Choroid plexus epithelial cell (primary cell): Measurements from ENCODE around the gene CDC25B.

Experiments used
- DNase-seq: peaks from one replicate; pipeline ENCODE4 v3.0.0-alpha.2; 2010; ENCODE audit warnings: low read depth
- H3K4me3 ChIP-seq: 2 replicates; pipeline ENCODE4 v1.5.1; 2011; ENCODE audit warnings: low read depth, mild to moderate bottlenecking, control low read depth, low read length, moderate library complexity
- TF ChIP-seq, protein P1 (sequence below): conservative IDR thresholded peaks from 2 replicates; pipeline ENCODE4 v1.5.1; 2011; ENCODE audit warnings: low read depth, mild to moderate bottlenecking, control low read depth, inconsistent platforms, low read length, moderate library complexity

CDC25B gene

DNA sequence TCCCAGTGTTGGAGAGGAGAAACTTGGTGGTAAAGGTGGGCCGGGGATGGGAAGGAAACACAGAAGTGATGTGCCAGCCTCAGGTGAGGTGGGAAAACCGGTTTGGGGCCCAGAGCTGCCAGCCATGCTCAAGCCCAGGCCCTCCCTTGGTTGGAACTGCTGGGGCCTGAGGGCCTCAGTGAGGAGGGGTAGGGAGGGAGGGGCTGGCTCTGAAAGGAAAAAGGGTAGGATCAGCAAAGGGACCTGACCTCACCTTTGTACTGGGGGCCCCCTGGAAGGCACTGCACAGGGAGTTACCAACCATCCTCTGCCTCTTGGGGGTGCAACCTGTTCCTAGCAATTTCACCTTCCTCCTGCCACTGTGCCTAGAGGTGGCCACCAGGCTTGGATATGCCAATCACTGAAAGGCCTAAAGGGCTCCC is 13.0 kb upstream of the CDC25B start:
- DNase-seq = no peak
- no peak overlapping the region for H3K4me3 ChIP-seq
- TF ChIP-seq, protein P1, sequence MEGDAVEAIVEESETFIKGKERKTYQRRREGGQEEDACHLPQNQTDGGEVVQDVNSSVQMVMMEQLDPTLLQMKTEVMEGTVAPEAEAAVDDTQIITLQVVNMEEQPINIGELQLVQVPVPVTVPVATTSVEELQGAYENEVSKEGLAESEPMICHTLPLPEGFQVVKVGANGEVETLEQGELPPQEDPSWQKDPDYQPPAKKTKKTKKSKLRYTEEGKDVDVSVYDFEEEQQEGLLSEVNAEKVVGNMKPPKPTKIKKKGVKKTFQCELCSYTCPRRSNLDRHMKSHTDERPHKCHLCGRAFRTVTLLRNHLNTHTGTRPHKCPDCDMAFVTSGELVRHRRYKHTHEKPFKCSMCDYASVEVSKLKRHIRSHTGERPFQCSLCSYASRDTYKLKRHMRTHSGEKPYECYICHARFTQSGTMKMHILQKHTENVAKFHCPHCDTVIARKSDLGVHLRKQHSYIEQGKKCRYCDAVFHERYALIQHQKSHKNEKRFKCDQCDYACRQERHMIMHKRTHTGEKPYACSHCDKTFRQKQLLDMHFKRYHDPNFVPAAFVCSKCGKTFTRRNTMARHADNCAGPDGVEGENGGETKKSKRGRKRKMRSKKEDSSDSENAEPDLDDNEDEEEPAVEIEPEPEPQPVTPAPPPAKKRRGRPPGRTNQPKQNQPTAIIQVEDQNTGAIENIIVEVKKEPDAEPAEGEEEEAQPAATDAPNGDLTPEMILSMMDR = no peak

DNA sequence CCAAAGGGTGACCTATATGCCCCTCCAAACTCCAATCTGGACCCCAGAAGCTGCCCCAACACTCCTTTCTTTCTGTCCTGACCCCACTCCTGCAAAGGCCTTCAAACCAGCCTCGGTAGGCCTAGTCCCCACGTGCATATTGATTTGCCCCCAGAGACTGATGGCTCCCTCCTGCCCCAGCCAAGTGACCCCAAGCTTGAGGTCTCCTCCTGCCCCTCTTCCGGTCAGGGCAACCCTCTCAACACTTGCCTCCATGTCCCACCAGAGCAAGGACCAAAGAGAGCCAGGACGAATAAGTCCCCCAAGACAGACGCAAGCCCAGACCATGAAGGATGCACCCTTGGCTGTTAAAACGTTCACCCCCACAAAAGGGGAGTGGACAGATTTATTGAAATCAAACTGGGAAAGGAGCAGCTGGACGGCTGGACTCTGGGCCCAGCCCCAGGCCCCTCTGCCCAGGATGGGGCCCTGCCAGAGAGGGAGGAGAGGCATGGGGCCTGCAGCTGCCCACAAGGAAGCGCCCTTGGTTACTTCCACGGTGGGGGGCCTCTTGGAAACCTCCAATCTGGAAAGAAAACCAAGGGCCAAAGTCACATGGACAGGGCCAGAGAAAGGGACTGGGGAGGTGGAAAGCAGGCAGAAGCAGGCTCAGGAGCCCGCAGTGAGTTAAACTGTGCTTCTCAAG is 12.5 kb upstream of the CDC25B start:
- no peak for DNase-seq
- H3K4me3 ChIP-seq = no peak overlapping the region
- TF ChIP-seq, protein P1 = no peak

DNA sequence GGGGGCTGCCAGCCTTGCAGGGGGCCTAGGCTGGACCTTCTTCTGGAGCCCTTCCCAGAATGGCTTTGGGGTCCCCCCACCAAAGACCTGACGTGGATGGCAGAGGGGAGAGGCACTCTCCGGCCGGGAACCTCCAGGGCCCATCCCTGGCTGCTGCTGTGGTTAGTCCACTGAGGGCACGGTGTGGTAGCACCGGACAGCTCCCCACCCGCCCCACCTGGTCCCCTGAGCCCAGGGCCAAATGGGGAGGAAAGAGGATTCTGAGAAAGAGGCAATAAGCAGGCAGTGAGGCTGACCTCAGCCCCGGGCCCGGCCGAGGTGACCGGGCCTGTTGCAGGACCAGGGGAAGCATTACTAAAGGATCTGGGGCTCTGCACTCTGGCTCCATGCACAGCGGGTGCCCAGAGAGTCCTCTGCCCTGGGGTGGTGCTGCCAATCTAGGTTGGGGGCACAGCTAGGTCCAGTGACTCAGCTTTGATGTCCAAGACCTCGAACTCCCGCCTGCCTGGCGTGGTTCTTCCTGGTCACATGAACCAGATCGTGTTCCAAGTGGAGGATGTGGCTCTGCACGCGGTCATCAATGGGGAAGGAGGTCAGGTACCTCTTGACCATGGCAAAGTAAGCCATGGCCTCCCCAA is 11.8 kb upstream of the CDC25B start:
- H3K4me3 ChIP-seq = peak overlapping the region; percentile 8
- no peak for DNase-seq
- TF ChIP-seq, protein P1 = no peak

DNA sequence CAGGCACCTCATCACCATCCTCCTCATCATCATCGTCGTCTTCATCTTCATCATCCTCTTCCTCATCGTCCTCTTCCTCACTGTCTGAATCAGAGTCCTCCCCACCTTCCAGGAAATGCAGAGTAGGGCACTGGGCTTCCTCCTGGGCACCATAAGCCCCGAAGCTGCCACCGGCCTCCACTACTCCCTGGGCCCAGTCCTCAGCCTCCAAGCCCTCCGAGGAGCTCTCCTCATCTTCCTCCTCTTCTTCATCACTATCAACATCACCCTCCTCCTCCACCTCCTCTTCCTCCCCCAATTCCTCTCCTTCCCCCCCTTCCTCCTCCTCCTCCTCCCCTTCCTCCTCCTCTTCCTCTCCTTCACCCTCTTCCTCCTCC is 11.3 kb upstream of the CDC25B start:
- DNase-seq = no peak
- peak overlapping the region; percentile 8 for H3K4me3 ChIP-seq
- TF ChIP-seq, protein P1 = no peak

DNA sequence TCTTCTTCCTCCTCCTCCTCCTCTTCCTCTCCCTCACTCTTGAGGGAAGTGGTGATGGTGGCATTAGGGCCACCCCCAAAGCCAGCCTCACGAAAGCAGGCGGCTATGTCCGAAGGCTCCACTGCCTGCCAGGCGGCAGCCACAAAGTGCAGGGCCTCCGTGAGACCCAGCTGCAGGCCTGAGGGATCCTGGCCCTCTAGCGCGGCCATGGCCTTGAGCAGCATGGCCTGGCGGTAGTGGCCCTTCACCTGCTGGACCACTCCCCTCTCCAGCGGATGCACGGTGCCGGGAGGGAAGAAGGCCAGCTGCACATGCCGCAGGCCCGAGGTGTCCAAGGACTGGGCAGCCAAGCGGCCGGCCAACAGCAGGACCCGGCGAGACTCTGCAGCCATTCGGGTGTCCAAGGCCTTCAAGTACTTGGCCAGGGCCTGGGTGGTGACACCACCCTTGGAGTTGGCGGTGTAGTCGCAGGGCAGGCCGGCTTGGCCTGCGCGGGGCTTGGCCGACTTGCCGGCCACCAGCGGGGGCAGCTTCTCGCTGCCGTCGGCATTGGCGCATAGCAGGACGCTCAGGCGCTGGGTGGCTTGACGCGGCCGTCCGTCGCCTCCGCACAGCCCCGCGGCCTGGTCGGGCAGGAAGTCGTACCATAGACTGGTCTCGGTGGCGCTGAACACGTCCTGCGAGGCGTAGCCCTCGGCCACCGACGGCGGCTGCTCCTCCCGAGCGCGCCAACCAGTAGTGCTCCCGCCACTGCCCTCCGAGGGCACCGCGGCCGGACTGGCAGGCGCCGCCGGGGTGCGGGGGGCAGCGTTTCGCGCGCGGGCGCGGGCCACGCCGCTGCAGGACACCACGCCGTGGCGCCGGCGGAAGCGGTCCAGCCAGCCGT is 10.6 kb upstream of the CDC25B start:
- DNase-seq = no peak
- H3K4me3 ChIP-seq = peak overlapping the region; percentile 71
- TF ChIP-seq, protein P1 = no peak

DNA sequence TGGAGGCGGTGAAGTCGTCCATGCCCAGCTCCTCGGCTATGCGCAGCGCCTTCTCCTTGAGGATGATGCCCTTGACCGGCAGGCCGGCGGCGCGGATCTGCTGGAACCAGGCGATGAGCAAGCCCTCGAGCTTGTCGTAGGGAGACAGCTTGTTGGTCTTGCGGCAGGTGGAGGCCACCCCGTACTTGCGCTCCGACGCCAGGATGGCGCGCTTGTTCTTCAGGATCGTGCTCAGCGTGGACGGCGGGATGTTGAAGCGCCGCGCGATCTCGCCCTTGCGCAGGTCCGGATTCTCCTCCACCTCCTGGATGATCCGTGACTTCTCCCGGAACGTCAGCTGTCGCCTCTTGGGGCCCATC is 10.0 kb upstream of the CDC25B start:
- DNase-seq = peak; percentile 74
- TF ChIP-seq, protein P1 = no peak
- peak overlapping the region; percentile 71 for H3K4me3 ChIP-seq
